GM19025 (cell line): Measurements from ENCODE around the gene MED28.
"Not testable (repeated sequence)": the region's sequence is repeated elsewhere in the genome, so short reads cannot be mapped to it uniquely, and the experiment has no call there.

Experiments used
- ATAC-seq: cut with Tn5 transposase; IDR thresholded peaks from one replicate; pipeline ENCODE4 v1.9.1; 2021; ENCODE audit warnings: mild to moderate bottlenecking, low read depth, moderate library complexity; ENCODE audit not compliant: unreplicated experiment

MED28 gene

GRCh38 chr4:17614416-17615299 is at the start of gene MED28:
TSS of gene MED28 (plus strand) at chr4:17614641. CDS start at chr4:17614655, 14 bp downstream.
- peak; percentile 97 for ATAC-seq

GRCh38 chr4:17565846-17566245 is 48.6 kb upstream of the MED28 start:
- ATAC-seq = no peak

- no peak for ATAC-seq
Observed at GRCh38 chr4:17567271-17567670, 47.2 kb upstream of the MED28 start.

GRCh38 chr4:17574206-17574605 is 40.2 kb upstream of the MED28 start:
- ATAC-seq = no peak

GRCh38 chr4:17575177-17575576 is 39.3 kb upstream of the MED28 start:
- not testable (repeated sequence) for ATAC-seq

- peak; percentile 85 for ATAC-seq
Observed at GRCh38 chr4:17576932-17577664, 37.3 kb upstream of the MED28 start, which contains the start of gene LAP3. TSS of gene LAP3 (plus strand) at chr4:17577198. CDS start at chr4:17577466, 268 bp downstream.

- ATAC-seq = peak; percentile 4
Observed at GRCh38 chr4:17577665-17578481, 36.6 kb upstream of the MED28 start.

GRCh38 chr4:17578482-17578891 is 36.0 kb upstream of the MED28 start:
- ATAC-seq = peak; percentile 24

GRCh38 chr4:17580969-17581368 is 33.5 kb upstream of the MED28 start:
- ATAC-seq = no peak

GRCh38 chr4:17583276-17583675 is 31.2 kb upstream of the MED28 start:
- no peak for ATAC-seq

- no peak for ATAC-seq
Observed at GRCh38 chr4:17583941-17584340, 30.5 kb upstream of the MED28 start.

- no peak for ATAC-seq
Observed at GRCh38 chr4:17584521-17585213, 29.8 kb upstream of the MED28 start.

GRCh38 chr4:17587094-17587822 is 27.2 kb upstream of the MED28 start:
- ATAC-seq = no peak

- no peak for ATAC-seq
Observed at GRCh38 chr4:17589355-17589754, 25.1 kb upstream of the MED28 start.

GRCh38 chr4:17595471-17596005 is 18.9 kb upstream of the MED28 start:
- peak; percentile 69 for ATAC-seq

GRCh38 chr4:17597517-17597916 is 16.9 kb upstream of the MED28 start:
- no peak for ATAC-seq

- ATAC-seq = no peak
Observed at GRCh38 chr4:17599826-17600225, 14.6 kb upstream of the MED28 start.

GRCh38 chr4:17605236-17605635 is 9.2 kb upstream of the MED28 start:
- ATAC-seq = no peak

- peak; percentile 40 for ATAC-seq
Observed at GRCh38 chr4:17613761-17614415, 553 bp upstream of the MED28 start.
